ENCODE results near the gene EYS.

DNA sequence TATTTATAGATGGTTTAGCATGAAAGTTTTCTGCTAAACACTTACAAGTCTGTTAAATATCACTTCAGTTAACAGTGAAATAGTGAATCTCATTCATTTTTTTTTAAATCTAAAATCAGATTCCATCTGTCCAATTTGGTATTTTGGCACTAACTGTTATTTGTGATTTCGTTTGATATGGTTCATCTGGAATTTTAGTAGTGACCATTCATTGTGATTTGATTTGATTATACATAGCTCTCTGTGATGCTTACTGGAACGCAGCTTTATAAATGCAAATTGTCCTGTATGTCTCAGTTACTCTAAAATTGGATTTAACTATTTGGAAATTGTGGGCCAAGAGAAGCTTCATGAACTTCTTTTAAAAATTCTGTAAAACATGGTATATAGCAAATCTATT lies 571.5 kb downstream of the EYS start:
- TF ChIP-seq RARB (CRISPR knock-in tag; IDR thresholded peaks at IDR 0.05), result no peak
- TF ChIP-seq ZNF8 (CRISPR knock-in tag; IDR thresholded peaks at IDR 0.05), result no peak
- TF ChIP-seq, protein P1, sequence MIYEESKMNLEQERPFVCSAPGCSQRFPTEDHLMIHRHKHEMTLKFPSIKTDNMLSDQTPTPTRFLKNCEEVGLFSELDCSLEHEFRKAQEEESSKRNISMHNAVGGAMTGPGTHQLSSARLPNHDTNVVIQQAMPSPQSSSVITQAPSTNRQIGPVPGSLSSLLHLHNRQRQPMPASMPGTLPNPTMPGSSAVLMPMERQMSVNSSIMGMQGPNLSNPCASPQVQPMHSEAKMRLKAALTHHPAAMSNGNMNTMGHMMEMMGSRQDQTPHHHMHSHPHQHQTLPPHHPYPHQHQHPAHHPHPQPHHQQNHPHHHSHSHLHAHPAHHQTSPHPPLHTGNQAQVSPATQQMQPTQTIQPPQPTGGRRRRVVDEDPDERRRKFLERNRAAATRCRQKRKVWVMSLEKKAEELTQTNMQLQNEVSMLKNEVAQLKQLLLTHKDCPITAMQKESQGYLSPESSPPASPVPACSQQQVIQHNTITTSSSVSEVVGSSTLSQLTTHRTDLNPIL (CRISPR knock-in tag; IDR thresholded peaks at IDR 0.05; ENCODE audit: low read depth), result no peak
- no peak for TF ChIP-seq ESRRG (CRISPR knock-in tag; IDR thresholded peaks at IDR 0.05)
- no peak for TF ChIP-seq ZNF565 (CRISPR knock-in tag; conservative IDR thresholded peaks at IDR 0.05; ENCODE audit: low read depth)
- TF ChIP-seq ZFP3 (CRISPR knock-in tag; IDR thresholded peaks at IDR 0.05), result no peak
- TF ChIP-seq ZFP30 (CRISPR knock-in tag; IDR thresholded peaks at IDR 0.05), result no peak
- TF ChIP-seq TCF4 (CRISPR knock-in tag; IDR thresholded peaks at IDR 0.05; ENCODE audit: borderline replicate concordance), result no peak
- TF ChIP-seq, protein P2, sequence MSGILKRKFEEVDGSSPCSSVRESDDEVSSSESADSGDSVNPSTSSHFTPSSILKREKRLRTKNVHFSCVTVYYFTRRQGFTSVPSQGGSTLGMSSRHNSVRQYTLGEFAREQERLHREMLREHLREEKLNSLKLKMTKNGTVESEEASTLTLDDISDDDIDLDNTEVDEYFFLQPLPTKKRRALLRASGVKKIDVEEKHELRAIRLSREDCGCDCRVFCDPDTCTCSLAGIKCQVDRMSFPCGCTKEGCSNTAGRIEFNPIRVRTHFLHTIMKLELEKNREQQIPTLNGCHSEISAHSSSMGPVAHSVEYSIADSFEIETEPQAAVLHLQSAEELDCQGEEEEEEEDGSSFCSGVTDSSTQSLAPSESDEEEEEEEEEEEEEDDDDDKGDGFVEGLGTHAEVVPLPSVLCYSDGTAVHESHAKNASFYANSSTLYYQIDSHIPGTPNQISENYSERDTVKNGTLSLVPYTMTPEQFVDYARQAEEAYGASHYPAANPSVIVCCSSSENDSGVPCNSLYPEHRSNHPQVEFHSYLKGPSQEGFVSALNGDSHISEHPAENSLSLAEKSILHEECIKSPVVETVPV (CRISPR knock-in tag; IDR thresholded peaks at IDR 0.05), result no peak
- no peak for TF ChIP-seq GLIS3 (CRISPR knock-in tag; IDR thresholded peaks at IDR 0.05)
- TF ChIP-seq, protein P3, sequence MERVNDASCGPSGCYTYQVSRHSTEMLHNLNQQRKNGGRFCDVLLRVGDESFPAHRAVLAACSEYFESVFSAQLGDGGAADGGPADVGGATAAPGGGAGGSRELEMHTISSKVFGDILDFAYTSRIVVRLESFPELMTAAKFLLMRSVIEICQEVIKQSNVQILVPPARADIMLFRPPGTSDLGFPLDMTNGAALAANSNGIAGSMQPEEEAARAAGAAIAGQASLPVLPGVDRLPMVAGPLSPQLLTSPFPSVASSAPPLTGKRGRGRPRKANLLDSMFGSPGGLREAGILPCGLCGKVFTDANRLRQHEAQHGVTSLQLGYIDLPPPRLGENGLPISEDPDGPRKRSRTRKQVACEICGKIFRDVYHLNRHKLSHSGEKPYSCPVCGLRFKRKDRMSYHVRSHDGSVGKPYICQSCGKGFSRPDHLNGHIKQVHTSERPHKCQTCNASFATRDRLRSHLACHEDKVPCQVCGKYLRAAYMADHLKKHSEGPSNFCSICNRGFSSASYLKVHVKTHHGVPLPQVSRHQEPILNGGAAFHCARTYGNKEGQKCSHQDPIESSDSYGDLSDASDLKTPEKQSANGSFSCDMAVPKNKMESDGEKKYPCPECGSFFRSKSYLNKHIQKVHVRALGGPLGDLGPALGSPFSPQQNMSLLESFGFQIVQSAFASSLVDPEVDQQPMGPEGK (CRISPR knock-in tag; IDR thresholded peaks at IDR 0.05; ENCODE audit: borderline replicate concordance), result no peak
- no peak for TF ChIP-seq ZC3H10 (CRISPR knock-in tag; IDR thresholded peaks at IDR 0.05)
- no peak for TF ChIP-seq ARNTL (CRISPR knock-in tag; IDR thresholded peaks at IDR 0.05; ENCODE audit: borderline replicate concordance, low read depth)
- no peak for TF ChIP-seq PPARA (CRISPR knock-in tag; IDR thresholded peaks at IDR 0.05; ENCODE audit: borderline replicate concordance)

Data from SK-N-SH treated with all-trans-retinoic acid at 6 μM for 48 hours (cell line).